RPMI8226 (cell line): ENCODE results near the gene MT1F.
"Not testable (repeated sequence)": the region's sequence is repeated elsewhere in the genome, so short reads cannot be mapped to it uniquely, and the experiment has no call there.

Experiments used
- DNase-seq: peaks from one replicate; pipeline ENCODE4 v3.0.0-alpha.2; 2015

MT1F gene

DNA sequence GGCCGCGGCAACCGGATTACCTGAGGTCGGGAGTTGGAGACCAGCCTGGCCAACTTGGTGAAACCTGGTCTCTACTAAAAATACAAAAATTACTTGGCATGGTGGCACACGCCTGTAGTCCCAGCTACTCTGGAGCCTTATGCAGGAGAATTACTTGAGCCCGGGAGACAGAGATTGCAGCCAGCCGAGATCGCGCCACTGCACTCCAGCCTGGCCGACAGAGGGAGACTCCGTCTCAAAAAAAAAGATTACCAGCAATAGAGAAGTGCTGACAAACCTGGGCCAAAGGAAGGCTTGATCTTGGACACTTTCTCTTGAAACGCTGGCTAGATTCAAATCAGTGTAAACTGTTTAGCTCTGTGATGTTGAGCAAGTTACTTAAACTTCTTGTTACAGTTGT lies 16.2 kb downstream of the MT1F start:
- DNase-seq, result peak; percentile 75

DNA sequence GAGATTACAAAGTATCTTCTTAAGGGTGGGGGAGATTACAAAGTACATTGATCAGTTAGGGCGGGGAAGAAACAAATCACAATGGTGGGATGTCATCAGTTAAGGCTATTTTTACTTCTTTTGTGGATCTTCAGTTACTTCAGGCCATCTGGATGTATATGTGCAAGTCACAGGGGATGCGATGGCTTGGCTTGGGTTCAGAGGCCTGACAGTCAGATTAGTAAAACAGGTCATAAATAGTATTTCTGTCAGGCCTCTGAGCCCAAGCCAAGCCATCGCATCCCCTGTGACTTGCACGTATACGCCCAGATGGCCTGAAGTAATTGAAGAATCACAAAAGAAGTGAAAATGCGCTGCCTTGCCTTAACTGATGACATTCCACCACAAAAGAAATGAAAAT lies 16.8 kb downstream of the MT1F start:
- not testable (repeated sequence) for DNase-seq

DNA sequence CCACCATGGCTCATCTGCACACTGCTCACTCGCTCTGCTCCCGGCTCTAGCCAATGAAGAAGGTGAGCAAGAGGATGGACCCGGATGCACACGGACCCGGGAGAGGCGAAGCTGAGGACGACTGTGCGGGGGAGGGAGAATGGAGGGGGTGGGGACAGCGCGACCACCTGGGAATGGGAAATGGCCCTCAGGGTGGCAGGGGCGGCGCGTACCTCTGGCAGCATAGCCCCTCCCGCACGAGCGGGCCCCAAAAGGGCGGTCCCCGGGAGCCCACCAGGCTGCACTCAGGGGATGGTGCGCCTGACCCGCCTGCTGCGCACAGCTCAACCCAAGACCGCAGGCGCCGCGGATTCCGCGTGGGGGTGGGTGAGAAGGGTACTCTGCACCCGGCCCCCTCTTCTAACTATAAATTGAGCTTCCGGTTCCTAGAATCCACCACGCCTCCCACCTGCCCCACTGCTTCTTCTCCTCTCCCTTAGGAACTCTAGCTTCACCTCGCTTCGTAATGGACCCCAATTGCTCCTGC lies 18.0 kb downstream of the MT1F start:
- DNase-seq, result no peak

DNA sequence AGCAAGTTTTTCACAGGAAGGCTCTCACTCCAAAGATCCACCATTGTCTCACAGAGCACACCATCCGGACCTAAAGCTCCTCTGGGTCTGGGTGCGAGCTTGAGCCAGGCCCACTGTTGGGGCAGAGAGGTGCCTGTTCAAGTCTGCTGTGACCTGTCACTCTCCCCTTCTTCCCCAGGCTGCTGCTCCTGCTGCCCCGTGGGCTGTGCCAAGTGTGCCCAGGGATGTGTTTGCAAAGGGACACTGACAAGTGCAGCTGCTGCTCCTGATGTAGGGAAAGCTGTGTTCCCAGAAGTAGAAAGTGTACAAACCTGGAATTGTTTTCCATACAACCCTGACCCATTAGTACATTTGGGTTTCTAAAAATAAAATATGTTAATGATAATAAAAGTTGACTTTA lies 19.7 kb downstream of the MT1F start:
- DNase-seq, result no peak

DNA sequence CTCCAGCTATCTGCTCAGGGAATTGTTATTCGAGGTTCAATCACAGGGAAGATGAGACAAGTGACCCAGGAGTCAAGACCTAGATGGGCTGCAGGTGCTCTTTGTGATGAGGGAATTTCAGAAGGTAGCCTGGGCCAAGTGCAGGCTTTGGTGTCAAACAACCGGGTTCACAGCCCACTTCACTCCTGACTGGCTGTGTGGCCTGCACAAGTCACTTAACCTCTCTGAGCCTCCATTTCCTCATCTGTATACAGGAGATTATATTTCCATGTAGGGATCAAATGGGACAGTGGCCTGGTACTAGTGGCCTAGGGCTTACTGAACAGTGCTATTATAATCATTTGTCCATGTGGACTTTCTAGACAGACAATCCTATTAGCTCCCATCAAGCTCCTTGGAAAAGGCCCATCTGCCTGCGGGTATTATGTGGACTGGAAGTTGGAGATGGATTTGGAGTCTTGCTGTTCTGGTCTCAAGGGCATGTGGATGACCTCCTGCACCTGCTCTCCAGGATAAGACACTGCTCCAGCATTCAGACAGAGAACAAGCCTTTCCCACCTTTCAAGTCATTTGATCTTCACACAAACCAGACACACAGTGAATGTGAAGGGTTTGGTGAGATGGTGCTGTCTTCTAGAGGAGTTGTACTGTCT lies 21.4 kb downstream of the MT1F start:
- no peak for DNase-seq

DNA sequence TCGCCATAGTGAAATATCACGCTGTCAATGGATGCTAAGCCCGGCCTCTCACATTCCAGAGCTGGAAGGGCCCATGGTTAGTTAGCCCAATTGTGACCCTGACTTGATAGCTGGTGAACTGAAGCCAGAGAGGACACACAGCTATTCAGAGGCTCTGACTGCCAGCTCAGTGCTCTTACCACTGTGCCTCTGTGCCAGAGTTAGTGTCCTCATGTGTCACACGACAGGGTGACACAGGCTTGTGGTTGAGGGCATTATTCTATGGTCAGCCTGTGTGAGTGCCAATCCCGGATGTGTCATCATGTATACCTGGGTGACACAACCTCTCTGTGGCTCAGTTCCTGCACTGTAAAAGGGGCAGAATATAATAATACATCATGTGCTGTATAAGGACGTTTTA lies 22.1 kb downstream of the MT1F start:
- no peak for DNase-seq

DNA sequence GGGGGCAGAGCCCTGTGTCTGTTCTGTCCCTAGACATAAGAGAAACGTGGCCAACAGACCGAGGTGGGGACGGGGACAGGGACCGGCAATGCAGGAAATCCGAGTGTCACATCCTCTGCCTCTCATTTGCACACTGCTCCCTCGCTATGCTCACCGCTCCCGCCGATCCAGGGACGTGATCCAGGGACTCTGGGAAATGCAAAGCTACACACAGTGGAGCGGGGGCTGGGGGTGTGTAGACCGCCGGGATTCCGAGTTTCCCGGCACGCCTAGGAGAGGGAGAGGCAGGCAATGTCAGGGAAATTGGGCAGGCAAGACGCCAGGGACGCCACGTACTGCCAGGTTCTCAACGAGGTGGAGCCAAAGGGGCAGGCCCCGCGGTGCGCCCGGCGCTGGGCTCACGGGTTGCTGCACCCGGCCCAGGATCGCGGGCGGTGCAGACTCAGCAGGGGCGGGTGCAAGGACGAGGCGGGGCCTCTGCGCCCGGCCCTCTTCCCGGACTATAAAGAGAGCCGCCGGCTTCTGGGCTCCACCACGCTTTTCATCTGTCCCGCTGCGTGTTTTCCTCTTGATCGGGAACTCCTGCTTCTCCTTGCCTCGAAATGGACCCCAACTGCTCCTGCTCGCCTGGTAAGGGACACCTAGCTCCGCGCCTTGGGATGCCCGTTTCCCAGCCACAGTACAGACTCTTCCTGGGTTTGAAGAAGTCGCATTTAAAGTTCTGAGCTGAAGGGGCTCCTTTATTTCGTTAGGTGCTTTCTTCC lies 24.4 kb downstream of the MT1F start, which contains the start of gene MT1X:
Gene MT1X (plus strand): TSS at position 532 of the 764 bp plus-strand sequence. CDS start 71 bp downstream, at position 603.
- peak; percentile 97 for DNase-seq

DNA sequence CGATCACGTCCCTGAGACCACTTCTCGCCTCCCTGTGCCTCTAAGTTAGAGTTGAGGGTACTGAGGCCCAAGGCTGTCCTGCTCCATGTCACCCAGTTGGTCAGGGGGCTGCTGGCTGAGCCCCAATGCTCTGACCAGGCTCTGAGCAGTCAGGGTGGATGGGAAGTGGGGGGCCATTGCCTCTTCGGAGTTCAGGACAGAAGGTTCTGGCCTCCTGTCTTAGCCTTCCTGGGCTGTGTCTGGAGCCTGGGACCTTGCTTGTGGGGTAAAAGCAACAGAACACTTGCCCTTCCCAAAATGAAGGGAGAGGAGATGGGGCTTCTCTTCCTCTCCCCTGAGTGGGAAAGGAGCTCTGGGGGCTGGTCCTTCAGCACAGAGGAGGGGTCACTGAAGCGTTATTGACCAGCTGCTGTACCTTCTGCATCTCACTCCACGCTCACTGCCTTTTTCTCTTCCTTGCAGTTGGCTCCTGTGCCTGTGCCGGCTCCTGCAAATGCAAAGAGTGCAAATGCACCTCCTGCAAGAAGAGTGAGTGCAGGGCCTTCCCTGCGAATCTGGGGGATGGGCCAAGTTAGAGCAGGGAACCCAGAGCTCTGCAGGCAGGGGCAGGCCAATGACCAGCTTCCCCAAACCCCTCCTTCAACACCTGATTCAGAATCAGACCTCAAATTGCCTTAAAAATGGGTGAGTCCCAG lies 25.1 kb downstream of the MT1F start:
- DNase-seq, result peak; percentile 47

DNA sequence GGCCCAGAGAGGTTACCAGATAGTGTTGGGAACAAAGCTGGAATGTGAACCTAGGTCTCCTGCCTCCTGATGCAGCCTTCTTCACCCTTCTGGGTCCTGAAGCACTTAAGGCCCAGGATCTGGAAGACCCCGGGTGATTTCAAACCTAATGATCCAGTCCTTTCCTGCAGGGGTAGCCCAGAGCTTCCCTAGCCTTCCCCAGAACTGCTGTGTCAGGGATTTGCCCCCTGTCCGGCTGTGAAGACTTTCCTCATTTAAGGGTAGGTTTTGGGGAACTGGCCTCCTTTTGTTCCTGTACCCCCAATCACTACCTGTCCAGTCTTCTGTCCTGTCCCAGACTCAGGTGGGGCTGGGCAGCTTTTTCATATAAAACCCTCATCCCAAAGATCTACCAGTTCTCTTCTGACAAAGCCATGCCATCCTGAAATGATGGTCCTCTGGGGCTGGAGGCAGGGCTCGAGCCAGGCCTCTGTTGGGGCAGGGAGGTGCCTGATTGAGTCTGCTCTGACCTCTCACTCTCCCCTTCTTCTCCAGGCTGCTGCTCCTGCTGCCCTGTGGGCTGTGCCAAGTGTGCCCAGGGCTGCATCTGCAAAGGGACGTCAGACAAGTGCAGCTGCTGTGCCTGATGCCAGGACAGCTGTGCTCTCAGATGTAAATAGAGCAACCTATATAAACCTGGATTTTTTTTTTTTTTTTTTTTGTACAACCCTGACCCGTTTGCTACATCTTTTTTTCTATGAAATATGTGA lies 25.8 kb downstream of the MT1F start:
- DNase-seq, result peak; percentile 62

DNA sequence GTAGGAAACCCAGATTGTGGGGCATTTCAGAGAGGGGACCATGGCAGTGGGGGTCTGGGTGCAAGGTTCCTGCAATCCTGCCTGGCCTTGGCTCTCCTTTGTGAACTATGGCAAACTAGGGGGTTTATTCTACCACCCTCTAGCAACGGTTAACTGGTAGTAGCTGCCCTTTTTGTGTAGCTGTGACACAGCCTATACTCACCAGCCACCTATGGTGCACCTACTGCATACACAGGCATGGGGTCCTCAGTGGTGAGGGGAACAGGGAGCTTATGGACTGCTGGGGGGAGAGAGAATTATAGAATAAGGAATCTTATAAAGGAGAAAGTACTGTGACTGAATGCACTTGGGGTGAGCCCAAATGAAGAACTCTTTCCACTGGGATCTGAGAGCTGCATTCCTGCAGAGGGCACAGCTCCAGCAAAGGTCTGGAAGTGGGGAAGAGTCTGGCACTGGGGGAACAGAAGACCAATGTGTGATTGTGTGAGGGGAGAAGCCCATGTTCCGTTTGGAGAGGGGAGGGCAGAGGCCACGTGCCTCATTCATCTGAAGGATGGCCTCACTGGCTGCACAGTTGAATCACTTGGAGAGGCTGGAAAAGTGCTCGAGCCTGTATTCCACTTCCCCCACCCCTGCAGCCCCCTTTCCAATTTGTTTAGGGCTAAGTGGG lies 26.6 kb downstream of the MT1F start:
- DNase-seq, result no peak

DNA sequence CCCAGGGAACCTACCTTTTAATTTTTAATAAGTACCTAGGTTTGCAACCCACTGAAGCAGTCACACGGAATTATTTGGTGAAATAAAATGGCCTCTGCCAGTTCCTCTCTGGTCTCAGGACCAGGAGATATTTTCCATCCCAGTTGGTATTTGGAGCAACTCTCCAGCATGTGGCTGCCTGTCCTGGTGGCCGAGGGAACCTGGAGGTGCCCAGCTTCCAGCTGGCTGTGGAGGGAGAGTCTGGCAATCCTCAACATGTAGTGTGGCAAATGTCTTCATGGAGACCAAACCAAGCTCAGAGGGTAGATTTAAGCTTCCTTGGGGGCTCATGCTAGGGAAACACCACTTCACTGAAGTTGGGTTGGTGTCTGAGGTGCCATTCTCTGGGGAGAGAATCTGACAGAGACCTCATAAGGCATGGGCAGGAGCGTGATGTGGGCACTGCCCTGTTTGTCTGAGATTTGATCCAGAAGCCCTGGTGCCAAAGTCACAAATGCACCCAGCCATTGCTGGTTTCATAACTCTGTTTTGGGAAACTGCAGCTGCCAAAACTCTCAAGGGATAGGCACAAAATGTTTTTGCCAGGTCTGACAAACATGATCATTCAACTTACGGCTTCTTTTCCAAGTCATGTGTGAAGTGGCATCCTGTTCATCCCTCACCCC lies 27.3 kb downstream of the MT1F start:
- DNase-seq, result no peak

DNA sequence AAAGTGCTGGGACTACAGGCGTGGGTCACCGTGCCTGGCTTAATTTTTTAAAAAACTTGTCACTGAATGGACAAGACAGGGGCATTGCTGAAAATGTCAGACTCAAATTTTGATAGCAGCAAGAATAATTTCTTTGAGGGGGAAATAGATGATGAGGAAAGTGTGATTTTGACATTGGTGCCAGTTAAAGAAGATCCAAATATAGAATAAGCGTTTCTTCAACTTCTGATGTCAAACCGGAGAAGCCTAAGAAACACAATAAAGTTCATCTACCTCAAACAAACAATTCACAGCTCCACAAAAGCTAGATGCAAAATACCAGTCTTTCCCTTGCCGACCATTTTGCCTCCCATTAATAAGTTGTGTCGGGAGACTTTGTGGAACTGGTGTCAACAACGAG lies 29.0 kb downstream of the MT1F start:
- DNase-seq, result no peak

DNA sequence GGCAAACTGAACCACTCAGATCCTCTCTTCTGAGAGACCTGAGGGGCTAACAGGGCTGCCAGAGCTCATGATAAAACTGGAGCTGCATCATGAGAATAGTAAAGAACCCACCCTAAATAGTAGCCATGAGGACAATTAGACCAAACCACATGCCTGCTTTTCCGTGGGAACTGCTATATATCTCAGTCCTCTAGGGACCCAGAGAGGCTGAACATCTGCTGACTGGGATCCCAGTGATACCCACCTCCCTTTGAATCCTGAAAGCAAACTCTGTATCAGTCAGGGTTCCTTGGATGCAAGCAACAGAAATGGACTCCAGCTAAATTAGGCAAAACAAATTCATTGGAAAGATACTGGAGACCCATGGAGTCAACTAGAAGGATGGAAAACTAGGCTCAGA lies 31.0 kb downstream of the MT1F start:
- DNase-seq, result no peak

DNA sequence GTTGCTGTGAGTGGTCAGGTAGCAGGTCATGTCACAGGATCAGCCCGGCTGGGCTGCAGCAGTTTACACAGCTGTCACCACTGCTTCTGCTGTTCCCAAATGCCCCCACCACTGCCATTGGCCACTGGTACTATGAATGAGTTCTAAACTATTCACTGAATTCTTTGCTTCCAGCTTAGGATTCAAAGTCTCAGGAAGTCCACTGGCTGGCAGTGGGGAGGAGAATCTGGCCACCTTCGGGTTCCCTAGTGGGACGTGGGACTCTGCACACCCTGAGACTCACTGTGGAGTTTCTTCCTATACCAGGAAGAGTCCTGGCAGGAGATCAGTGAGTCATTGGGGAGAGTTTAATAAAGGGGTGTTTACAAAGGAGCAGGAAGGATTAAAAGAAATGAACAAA lies 31.4 kb downstream of the MT1F start:
- DNase-seq, result no peak

DNA sequence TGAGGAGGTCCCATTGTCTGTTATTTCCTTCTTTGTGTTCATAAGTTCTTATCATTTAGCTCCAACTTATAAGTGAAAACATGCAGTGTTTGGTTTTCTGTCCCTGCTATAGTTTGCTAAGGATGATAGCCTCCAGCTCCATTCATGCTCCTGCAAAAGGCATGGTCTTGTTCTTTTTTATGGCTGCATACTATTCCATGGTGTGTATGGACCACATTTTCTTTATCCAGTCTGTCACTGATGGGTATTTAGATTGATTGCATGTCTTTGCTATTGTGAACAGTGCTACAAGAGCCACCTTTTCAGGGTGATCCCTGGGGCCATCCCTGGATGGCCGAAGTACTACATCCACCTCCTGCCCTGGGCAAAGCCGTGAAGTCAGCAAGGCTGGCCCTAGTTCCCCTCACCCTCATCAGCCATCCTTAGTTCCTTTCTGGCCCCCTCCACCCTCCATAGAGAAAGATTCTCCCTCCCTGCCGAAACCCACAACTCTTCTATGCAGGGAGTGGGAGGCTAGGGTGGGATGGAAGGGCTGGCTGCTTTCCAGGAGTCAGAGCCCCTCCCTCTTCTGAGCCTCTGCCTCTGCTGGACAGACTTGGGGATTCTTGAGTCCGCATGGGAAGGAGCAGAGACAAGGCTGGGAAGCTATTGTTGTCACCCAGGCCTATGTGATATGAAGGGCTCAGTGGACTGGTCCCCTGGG lies 32.8 kb downstream of the MT1F start:
- DNase-seq, result no peak

DNA sequence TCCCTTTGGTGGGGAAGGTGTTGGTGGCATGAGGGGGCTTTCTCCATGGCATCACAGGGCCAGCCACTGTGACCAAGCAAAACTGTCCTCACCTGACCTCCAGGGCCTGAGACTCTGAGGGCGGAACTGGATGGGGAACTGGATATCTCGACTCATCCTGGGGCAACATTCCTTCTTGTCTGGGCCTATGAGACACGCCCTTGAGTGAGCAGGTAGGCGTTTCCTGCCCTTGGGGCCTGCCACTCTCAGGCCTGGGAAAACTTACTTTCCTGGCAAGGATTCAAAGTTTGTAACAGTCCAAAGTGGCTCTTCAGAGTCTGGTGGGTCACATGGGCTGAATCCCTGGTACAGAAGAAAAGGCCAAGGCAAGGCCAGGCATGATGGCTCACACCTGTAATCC lies 34.1 kb downstream of the MT1F start:
- no peak for DNase-seq

DNA sequence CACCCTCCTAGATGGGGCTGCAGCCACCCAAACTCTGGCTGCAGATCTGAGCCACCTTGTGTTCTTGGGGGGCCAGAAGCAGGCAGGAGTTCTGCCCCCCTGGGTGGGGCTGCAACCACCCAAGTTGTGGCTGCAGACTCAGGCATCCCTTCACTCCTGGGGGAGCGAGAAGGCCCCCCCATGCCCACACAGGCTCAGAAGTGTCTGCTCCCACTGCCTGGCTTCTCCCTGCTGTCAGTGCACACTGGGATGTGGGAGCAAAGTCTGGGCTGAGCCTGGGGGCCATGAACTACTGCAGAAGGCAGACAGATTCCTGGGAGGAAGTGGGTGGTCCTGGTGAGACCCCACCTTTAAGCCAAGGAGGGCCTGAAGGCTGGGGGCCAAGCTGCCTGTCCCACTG lies 37.5 kb downstream of the MT1F start:
- DNase-seq, result no peak

DNA sequence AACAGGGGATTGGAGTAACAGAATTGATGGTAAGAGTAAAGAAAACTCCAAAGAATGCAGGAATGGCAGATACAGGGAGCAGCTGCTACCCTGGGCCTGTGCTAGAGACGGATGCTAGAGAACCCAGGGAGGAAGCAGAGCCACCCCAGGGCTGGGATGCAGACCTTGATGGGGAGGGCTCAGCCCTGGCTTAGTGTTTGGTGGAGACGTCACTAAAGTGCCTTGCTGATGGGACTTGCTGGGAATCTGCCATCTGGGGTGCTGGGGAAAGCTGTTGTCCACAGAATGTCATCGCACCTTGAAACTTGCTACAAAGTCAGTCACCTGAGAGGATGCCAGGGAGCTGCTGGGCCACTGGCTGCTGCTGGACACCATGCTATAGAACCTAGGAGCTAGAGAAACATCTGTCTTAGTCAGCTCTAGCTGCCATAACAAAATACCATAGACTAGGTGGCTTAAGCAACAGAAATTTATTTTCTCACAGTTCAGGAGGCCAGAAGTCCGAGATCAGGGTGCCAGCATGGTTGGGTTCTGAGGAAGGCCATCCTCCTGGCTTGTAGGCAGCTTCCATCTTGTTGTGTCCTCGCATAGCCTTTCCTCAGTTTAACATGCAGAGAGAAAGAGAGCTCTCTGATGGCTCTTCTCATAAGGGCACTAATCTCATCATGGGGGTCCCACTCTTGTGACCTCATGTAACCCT lies 39.8 kb downstream of the MT1F start:
- DNase-seq, result no peak

DNA sequence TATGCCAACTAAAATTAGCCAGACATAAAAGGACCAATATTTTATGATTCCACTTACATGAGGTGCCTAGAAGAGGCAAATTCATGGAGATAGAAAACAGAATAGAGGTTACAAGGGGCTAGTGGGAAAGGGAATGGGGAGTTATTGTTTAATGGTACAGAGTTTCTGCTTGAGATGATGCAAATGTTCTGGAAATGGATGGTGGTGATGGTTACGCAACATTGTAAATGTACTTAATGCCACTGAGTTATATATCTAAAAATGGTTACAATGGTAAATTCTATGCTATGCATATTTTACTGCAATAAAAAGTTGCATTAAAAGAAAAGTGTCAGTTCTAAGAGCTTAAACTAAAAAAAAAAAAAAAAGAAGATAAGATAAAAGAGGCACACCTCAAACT lies 42.4 kb downstream of the MT1F start:
- DNase-seq, result no peak

DNA sequence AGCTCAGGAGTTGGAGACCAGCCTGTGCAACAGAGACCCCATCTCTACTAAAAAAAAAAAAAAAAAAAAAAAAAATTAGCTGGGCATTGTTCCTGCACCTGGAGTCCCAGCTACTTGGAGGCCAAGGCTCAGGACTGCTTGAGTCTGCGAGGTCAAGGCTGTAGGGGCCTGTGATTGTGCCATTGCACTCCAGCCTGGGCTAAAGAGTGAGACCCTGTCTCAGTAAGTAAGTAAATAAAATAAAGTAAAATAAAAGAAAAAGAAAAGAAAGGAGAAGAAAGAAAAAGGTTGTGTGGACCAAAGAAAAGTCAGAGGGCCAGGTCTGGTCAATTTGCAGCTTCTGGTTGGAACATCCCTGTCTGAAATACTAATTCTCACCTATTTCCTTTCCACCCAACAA lies 42.9 kb downstream of the MT1F start:
- DNase-seq, result no peak

DNA sequence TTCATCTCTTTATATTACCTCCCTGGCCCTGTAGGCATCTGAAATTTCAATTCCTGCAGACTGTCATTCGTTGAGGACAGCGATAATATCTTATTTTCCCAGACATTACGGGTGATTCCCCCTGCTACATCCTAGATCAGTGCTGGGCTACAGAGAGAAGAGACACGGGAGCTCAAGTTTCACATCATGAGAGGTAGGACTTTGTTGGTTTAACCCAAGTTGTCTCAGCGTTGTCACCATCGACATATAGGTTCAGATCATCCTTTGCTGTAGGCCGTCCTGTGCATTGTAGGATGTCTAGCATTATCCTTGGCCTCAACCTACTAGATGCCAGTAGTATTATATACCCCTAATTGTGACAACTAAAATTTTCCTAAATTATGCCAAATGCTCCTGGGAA lies 43.8 kb downstream of the MT1F start:
- DNase-seq, result no peak
